Measurements from ENCODE around the gene PRCD.
"Not testable (repeated sequence)": the region's sequence is repeated elsewhere in the genome, so short reads cannot be mapped to it uniquely, and the experiment has no call there.

Gene PRCD

GRCh38 chr17:76556765-76557367 lies 17.0 kb downstream of the PRCD start:
- Histone ChIP-seq H2BK120ac (ENCODE audit: insufficient read depth, low read length, poor library complexity) (peak overlapping the region; percentile 92), H3K27me3 (ENCODE audit: insufficient read depth, low read length) (no peaks in the 10 kb centered on the region), H4K91ac (ENCODE audit: low read depth, low read length) (peak overlapping the region; percentile 89), H3K14ac (ENCODE audit: low read length) (peak overlapping the region; percentile 84), H3K27ac (ENCODE audit: low read depth, low read length) (peak overlapping the region; percentile 78), H3K79me1 (ENCODE audit: low read length) (peaks cover 27% of the 10 kb centered on the region), H3K4ac (ENCODE audit: low read depth, low read length) (peak overlapping the region; percentile 49), H4K8ac (ENCODE audit: low read depth, low read length) (peak overlapping the region; percentile 93), H4K12ac (ENCODE audit: low read depth, low read length) (peak overlapping the region; percentile 76), H2AK5ac (ENCODE audit: low read length) (no peak overlapping the region), H3K9ac (ENCODE audit: low read length) (peak overlapping the region; percentile 52), H2AFZ (ENCODE audit: insufficient read depth, low read length, poor library complexity) (peak overlapping the region; percentile 95), H3K4me1 (ENCODE audit: control insufficient read depth in 1 of 2, insufficient read depth in 2 of 2, low read length in 2 of 2) (peaks cover 6 to 7% of the 10 kb centered on the region in 2 experiments), H3K4me3 (ENCODE audit: low read depth, low read length) (peak overlapping the region; percentile 62), H3K36me3 (ENCODE audit: control insufficient read depth in 1 of 2, insufficient read depth in 2 of 2, low read length in 2 of 2) (peaks cover 4 to 12% of the 10 kb centered on the region in 2 experiments), H3K4me2 (ENCODE audit: low read length) (peak overlapping the region; percentile 96), H2BK12ac (ENCODE audit: low read length) (peak overlapping the region; percentile 24), H2BK5ac (ENCODE audit: low read depth, low read length, poor library complexity) (peak overlapping the region; percentile 85), H3K23ac (ENCODE audit: low read length) (no peak overlapping the region), H3K79me2 (ENCODE audit: control insufficient read depth, insufficient read depth, low read length, poor library complexity) (peaks cover 13% of the 10 kb centered on the region), H3K18ac (ENCODE audit: low read length) (peak overlapping the region; percentile 72), H3K9me3 (ENCODE audit: insufficient read depth, low read depth, low read length) (no peaks in the 10 kb centered on the region)
- no CpG with 5 or more reads among the region's 30 CpGs for WGBS (ENCODE audit: extremely low coverage, insufficient coverage, insufficient read length)
- peak; percentile 69 to 92 for DNase-seq

- Histone ChIP-seq H4K8ac (ENCODE audit: low read depth, low read length) (peak overlapping the region; percentile 95), H3K23ac (ENCODE audit: low read length) (no peak overlapping the region), H3K79me2 (ENCODE audit: control insufficient read depth, insufficient read depth, low read length, poor library complexity) (peaks cover 13% of the 10 kb centered on the region), H3K4me2 (ENCODE audit: low read length) (peak overlapping the region; percentile 96), H3K27me3 (ENCODE audit: insufficient read depth, low read length) (no peaks in the 10 kb centered on the region), H3K27ac (ENCODE audit: low read depth, low read length) (peak overlapping the region; percentile 78), H3K18ac (ENCODE audit: low read length) (peak overlapping the region; percentile 88), H3K9me3 (ENCODE audit: insufficient read depth, low read depth, low read length) (no peaks in the 10 kb centered on the region), H2AK5ac (ENCODE audit: low read length) (peak overlapping the region; percentile 98), H2BK12ac (ENCODE audit: low read length) (peak overlapping the region; percentile 51), H2BK120ac (ENCODE audit: insufficient read depth, low read length, poor library complexity) (peak overlapping the region; percentile 96), H3K4ac (ENCODE audit: low read depth, low read length) (peak overlapping the region; percentile 99), H4K91ac (ENCODE audit: low read depth, low read length) (peak overlapping the region; percentile 91), H3K14ac (ENCODE audit: low read length) (peak overlapping the region; percentile 97), H3K4me3 (ENCODE audit: low read depth, low read length) (peak overlapping the region; percentile 84), H4K12ac (ENCODE audit: low read depth, low read length) (peak overlapping the region; percentile 87), H3K9ac (ENCODE audit: low read length) (peak overlapping the region; percentile 95), H2BK5ac (ENCODE audit: low read depth, low read length, poor library complexity) (peak overlapping the region; percentile 86), H3K36me3 (ENCODE audit: control insufficient read depth in 1 of 2, insufficient read depth in 2 of 2, low read length in 2 of 2) (peaks cover 8 to 16% of the 10 kb centered on the region in 2 experiments), H3K79me1 (ENCODE audit: low read length) (peaks cover 27% of the 10 kb centered on the region), H3K4me1 (ENCODE audit: control insufficient read depth in 1 of 2, insufficient read depth in 2 of 2, low read length in 2 of 2) (peaks cover 6 to 7% of the 10 kb centered on the region in 2 experiments), H2AFZ (ENCODE audit: insufficient read depth, low read length, poor library complexity) (peak overlapping the region; percentile 95)
- DNase-seq, result peak; percentile 90 to 99
- no CpG with 5 or more reads among the region's 55 CpGs for WGBS (ENCODE audit: extremely low coverage, insufficient coverage, insufficient read length)
These were observed 17.7 kb downstream of the PRCD start for GRCh38 chr17:76557368-76558197.

- peak overlapping the region; percentile 86 for H2BK5ac ChIP-seq (ENCODE audit: low read depth, low read length, poor library complexity)
- H3K27me3 ChIP-seq (ENCODE audit: insufficient read depth, low read length), result no peaks in the 10 kb centered on the region
- no peaks in the 10 kb centered on the region for H3K9me3 ChIP-seq (ENCODE audit: insufficient read depth, low read depth, low read length)
- WGBS (ENCODE audit: extremely low coverage, insufficient coverage, insufficient read length), result no CpG with 5 or more reads among the region's 14 CpGs
- peaks cover 13% of the 10 kb centered on the region for H3K79me2 ChIP-seq (ENCODE audit: control insufficient read depth, insufficient read depth, low read length, poor library complexity)
- H3K79me1 ChIP-seq (ENCODE audit: low read length), result peaks cover 24% of the 10 kb centered on the region
- H3K9ac ChIP-seq (ENCODE audit: low read length), result peak overlapping the region; percentile 95
- peak overlapping the region; percentile 95 for H4K8ac ChIP-seq (ENCODE audit: low read depth, low read length)
- H3K23ac ChIP-seq (ENCODE audit: low read length), result no peak overlapping the region
- H4K91ac ChIP-seq (ENCODE audit: low read depth, low read length), result peak overlapping the region; percentile 91
- peak overlapping the region; percentile 98 for H2AK5ac ChIP-seq (ENCODE audit: low read length)
- H3K4me1 ChIP-seq (ENCODE audit: control insufficient read depth in 1 of 2, insufficient read depth in 2 of 2, low read length in 2 of 2), result peaks cover 2 to 3% of the 10 kb centered on the region in 2 experiments
- H3K4ac ChIP-seq (ENCODE audit: low read depth, low read length), result peak overlapping the region; percentile 99
- H3K36me3 ChIP-seq (ENCODE audit: control insufficient read depth in 1 of 2, insufficient read depth in 2 of 2, low read length in 2 of 2), result peaks cover 11 to 20% of the 10 kb centered on the region in 2 experiments
- peak overlapping the region; percentile 84 for H3K4me3 ChIP-seq (ENCODE audit: low read depth, low read length)
- peak overlapping the region; percentile 88 for H3K18ac ChIP-seq (ENCODE audit: low read length)
- H2BK12ac ChIP-seq (ENCODE audit: low read length), result no peak overlapping the region
- DNase-seq, result peak in 1 of 2 donors; percentile 29
- peak overlapping the region; percentile 97 for H3K14ac ChIP-seq (ENCODE audit: low read length)
- peak overlapping the region; percentile 82 for H2AFZ ChIP-seq (ENCODE audit: insufficient read depth, low read length, poor library complexity)
- H3K27ac ChIP-seq (ENCODE audit: low read depth, low read length), result no peak overlapping the region
- H3K4me2 ChIP-seq (ENCODE audit: low read length), result peak overlapping the region; percentile 96
- H2BK120ac ChIP-seq (ENCODE audit: insufficient read depth, low read length, poor library complexity), result peak overlapping the region; percentile 96
- peak overlapping the region; percentile 87 for H4K12ac ChIP-seq (ENCODE audit: low read depth, low read length)
These were observed 18.6 kb downstream of the PRCD start for GRCh38 chr17:76558198-76559095.

GRCh38 chr17:76559460-76559859 lies 19.6 kb downstream of the PRCD start:
- H4K8ac ChIP-seq (ENCODE audit: low read depth, low read length); H3K9me3 ChIP-seq (ENCODE audit: insufficient read depth, low read depth, low read length); H2BK12ac ChIP-seq (ENCODE audit: low read length); H3K27ac ChIP-seq (ENCODE audit: low read depth, low read length); H3K9ac ChIP-seq (ENCODE audit: low read length); H3K27me3 ChIP-seq (ENCODE audit: insufficient read depth, low read length); H3K14ac ChIP-seq (ENCODE audit: low read length); H2BK5ac ChIP-seq (ENCODE audit: low read depth, low read length, poor library complexity); H2AK5ac ChIP-seq (ENCODE audit: low read length); H3K23ac ChIP-seq (ENCODE audit: low read length); H3K18ac ChIP-seq (ENCODE audit: low read length); H4K91ac ChIP-seq (ENCODE audit: low read depth, low read length); H2AFZ ChIP-seq (ENCODE audit: insufficient read depth, low read length, poor library complexity); H3K4me3 ChIP-seq (ENCODE audit: low read depth, low read length); H2BK120ac ChIP-seq (ENCODE audit: insufficient read depth, low read length, poor library complexity); H3K4me1 ChIP-seq (ENCODE audit: control insufficient read depth in 1 of 2, insufficient read depth in 2 of 2, low read length in 2 of 2); H4K12ac ChIP-seq (ENCODE audit: low read depth, low read length); DNase-seq: not testable (repeated sequence)
- no CpG with 5 or more reads among the region's 7 CpGs for WGBS (ENCODE audit: extremely low coverage, insufficient coverage, insufficient read length)
- Histone ChIP-seq H3K36me3 (ENCODE audit: control insufficient read depth in 1 of 2, insufficient read depth in 2 of 2, low read length in 2 of 2) (peaks cover 14 to 20% of the 10 kb centered on the region in 2 experiments), H3K4me2 (ENCODE audit: low read length) (peak overlapping the region; percentile 20), H3K4ac (ENCODE audit: low read depth, low read length) (peak overlapping the region; percentile 19), H3K79me2 (ENCODE audit: control insufficient read depth, insufficient read depth, low read length, poor library complexity) (peaks cover 13% of the 10 kb centered on the region), H3K79me1 (ENCODE audit: low read length) (peaks cover 18% of the 10 kb centered on the region)

All from trophoblast cell (in vitro differentiated cells and primary cell).